Stromal cell of bone marrow (primary cell): ENCODE data around the gene LRP5.
"Not testable (repeated sequence)": the region's sequence is repeated elsewhere in the genome, so short reads cannot be mapped to it uniquely, and the experiment has no call there.

ENCODE experiments used
- DNase-seq: peaks from one replicate; pipeline ENCODE4 v3.0.0-alpha.2; 2012; ENCODE audit warnings: low read depth

LRP5 gene

GRCh38 chr11:68423481-68423880 is 111.1 kb downstream of the LRP5 start:
- DNase-seq = no peak

GRCh38 chr11:68424101-68424632 is 111.8 kb downstream of the LRP5 start:
- no peak for DNase-seq

DNA sequence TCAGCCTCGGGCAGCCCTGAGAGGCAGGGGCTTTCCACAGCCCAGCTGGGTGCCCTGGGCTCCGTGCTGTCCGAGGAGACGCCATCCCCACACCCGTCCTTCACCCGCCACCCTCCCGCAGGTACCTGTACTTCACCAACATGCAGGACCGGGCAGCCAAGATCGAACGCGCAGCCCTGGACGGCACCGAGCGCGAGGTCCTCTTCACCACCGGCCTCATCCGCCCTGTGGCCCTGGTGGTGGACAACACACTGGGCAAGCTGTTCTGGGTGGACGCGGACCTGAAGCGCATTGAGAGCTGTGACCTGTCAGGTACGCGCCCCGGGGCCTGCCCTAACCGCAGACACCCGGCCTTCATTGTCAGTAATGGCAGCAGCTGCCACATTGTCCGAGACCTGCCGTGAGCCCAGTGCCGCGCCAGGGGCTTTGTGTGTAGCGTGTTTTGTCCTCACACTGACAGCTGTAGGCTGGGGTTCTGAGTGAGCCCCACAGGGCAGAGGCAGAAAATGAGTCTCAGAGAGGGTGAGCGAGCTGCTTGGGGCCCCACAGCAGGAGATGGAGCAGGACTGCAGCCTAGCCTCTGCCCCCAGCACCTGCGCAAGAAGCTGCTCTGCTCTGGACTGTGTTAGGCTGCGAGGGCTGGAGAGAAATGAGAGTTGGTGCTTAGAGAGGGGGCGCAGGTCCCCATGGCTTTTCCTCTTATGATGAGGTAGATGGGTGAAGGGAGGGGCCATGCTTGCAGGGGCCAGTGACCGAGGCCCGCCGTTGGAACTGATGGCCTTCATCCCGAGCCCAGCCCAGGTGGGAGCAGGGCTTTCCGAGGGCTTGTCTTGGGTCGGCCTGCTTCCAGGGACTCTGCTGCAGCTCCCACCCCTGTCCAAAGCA is 112.8 kb downstream of the LRP5 start:
- DNase-seq = no peak

DNA sequence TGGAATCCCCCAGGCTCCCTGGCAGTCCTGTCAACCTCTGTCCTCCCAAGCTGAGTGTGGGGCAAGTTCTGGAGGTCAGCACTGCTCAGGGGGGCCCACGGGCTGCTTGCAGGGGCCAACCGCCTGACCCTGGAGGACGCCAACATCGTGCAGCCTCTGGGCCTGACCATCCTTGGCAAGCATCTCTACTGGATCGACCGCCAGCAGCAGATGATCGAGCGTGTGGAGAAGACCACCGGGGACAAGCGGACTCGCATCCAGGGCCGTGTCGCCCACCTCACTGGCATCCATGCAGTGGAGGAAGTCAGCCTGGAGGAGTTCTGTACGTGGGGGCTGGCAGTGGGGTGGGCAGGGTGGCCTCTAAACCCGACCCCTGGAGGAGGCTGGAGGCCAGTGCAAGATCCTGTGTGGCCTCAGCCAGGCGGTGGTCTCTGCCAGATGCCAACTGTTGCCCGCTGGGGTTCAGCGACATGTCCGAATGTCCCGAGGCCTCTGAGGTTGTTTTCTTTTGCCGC is 113.5 kb downstream of the LRP5 start:
- no peak for DNase-seq

DNA sequence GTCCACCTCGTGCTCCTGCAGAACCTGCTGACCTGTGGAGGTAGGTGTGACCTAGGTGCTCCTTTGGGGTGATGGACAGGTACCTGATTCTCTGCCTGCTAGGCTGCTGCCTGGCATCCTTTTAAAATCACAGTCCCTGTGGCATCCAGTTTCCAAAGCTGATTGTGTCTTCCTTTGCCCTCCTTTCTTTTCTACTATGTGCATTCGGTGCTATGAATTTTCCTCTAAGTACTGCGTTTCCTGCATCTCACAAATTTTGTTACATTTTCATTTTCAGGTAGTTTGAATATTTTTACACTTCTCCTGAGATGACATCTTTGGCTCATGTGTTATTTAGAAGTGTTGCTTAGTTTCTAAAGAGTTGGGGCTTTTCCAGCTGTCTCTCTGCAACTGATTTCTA is 117.3 kb downstream of the LRP5 start:
- no peak for DNase-seq

DNA sequence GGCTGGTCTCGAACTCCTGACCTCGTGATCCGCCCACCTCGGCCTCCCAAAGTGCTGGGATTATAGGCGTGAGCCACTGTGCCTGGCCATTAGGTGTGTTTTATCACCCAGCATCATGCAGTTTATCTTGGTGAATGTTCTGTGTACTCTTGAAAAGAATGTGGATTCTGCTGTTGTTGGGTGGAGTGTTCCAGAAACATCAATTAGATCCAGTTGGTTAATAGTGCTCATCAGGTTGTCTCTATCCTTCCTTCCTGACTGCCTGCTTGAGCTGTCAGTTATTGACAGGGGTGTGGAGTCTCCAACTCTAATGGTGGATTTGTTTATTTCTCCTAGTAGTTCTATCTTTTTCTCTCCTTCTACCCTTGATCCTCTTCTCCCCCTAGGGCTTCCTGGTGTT is 118.0 kb downstream of the LRP5 start:
- DNase-seq = no peak

- no peak for DNase-seq
Observed at GRCh38 chr11:68430801-68431200, 118.4 kb downstream of the LRP5 start.

GRCh38 chr11:68431984-68432645 is 119.7 kb downstream of the LRP5 start:
- no peak for DNase-seq

DNA sequence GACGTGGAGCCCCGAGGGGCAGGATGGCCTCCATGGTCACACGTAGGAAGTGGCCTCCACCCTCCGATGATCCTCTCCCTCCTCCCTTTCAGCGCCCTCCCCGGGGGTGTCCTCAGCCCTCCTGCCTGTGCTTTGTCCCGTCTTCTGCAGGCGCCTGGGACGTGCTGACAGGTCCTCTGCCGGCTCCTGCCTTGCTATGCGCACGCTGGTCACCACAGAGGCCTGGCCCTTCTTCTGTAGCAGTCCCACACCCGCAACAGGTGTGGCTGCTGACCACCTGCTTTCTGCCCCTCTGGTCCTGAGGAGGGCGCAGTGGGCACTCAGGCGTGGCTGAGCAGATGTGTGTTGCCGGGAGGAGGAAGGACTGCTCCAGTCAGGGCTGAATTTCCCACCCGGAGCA is 120.5 kb downstream of the LRP5 start:
- no peak for DNase-seq

- no peak for DNase-seq
Observed at GRCh38 chr11:68433541-68433940, 121.2 kb downstream of the LRP5 start.

GRCh38 chr11:68434159-68434558 is 121.8 kb downstream of the LRP5 start:
- not testable (repeated sequence) for DNase-seq

GRCh38 chr11:68436162-68436888 is 123.9 kb downstream of the LRP5 start:
- DNase-seq = no peak

DNA sequence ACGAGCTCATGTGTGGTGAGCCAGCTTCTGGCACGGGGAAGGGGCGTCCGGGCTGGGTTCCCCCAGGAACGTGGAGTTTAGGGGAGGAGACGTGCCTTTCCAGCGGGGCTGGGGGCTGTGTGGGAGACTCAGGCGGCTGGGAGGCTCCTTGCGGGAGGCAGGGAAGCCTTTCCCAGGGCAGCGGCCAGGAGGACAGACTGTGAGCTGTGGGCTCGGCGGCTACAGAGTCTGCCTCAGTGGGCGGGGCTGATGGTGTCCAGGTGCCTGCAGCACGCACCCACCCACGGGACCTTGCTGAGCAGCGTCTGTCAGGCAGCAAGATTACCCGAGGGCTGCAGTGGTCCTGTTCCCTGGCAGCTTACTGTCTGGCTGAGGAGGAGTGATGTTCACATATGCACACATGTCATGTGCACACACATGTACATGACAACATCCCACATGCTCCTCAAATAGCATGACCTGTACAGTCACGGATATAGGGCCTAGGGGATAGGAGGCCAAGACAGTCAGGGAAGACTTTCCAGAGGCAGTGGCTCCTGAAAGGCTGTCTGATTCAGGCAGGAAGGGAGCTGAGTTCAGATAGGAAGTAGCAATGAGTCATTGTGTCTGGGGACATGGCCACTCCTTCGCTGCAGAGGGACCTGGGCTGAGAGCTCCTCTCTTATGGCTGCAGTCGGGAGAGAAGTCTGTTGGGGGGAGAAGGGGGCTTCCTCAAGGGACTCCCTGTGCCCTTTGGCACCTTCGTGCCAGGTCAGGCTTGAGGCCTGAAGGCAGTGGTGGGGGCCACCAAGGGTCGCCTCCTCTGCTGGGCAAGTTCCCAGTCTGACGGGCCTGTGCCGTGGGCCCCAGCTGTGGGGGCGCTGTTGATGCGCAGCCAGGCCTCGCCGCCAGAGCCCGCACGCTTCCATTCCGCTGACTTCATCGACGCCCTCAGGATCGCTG is 124.9 kb downstream of the LRP5 start:
- DNase-seq = peak; percentile 74

DNA sequence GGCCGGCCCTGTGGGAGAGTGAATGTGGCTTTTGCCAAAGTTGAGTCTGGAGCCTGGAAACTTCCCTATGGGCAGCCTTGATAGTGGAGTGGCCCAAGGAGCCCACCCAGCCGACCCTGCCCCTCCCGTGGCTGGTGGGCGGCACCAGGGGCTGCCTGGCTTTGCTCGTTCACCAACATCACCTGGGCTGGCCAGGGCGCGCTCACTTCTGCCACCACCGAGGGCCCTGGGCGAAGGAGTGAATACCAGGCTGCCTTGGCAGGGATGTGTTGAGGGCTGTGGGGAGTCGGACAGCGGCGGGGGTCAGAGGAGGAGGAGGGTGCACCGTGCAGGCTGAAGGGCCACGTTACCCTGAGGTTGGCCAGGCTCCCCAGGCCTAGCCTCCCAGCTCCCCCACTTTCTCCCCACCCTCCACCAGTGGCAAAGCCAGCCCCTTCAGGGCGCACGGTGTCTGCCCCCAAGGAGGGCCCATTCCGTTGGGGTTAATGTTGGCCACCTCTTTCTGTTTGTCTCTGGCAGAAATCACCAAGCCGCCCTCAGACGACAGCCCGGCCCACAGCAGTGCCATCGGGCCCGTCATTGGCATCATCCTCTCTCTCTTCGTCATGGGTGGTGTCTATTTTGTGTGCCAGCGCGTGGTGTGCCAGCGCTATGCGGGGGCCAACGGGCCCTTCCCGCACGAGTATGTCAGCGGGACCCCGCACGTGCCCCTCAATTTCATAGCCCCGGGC is 125.7 kb downstream of the LRP5 start:
- no peak for DNase-seq

GRCh38 chr11:68438658-68439259 is 126.4 kb downstream of the LRP5 start:
- no peak for DNase-seq

DNA sequence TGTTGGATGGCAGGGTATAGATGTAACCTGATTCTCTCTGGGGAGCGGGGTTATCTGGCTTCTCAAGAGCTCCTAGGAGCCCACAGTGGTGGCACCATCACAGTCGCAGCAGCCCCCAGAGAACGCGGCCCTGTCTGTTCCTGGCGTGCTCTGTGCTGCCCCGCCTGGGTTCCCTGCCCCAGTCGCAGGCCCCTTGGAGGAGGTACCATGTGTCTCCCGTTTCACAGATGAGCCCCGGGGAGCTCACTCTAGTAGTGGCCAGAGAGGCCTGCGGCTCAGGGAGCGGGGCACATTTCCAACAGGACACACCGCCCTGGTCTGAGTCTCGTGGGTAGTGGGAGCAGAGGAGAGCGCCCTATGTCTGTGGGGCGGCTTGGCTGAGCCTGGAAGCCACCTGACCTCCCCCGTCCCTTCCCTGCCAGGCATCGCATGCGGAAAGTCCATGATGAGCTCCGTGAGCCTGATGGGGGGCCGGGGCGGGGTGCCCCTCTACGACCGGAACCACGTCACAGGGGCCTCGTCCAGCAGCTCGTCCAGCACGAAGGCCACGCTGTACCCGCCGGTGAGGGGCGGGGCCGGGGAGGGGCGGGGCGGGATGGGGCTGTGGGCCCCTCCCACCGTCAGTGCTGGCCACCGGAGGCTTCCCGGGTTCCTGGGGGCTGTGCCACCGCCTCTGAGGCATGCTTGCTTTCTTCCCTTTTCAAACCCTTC is 127.1 kb downstream of the LRP5 start:
- DNase-seq = no peak

GRCh38 chr11:68440224-68440623 is 127.8 kb downstream of the LRP5 start:
- DNase-seq = no peak

- peak; percentile 6 for DNase-seq
Observed at GRCh38 chr11:68441466-68442230, 129.3 kb downstream of the LRP5 start.

DNA sequence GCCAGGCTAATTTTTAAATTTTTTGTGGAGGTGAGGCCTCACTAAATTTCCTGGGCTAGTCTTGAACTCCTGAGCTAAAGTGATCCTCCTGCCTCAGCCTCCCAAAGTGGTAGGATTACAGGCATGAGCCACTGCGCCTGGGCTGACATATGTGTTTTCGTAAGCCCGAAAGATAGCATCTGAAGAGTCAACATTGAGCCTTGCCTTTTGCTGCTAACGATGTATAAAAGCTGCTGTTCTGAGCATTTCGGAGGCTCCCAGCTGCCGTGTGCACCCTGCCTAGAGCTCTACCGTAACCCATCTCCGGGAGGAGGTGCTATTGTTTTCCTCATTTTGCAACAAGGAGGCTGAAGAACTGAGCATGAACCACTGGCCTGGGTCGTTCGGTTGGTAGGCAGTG is 130.0 kb downstream of the LRP5 start:
- no peak for DNase-seq
